Panc1 (cell line): ENCODE results near the gene LMTK2. TPM values are rescaled to one million over a fixed set of nuclear protein-coding genes. Genes with fewer than 3 reads are reported as not detected.

Experiments used
- ATAC-seq: fragments of 200-7000 bp; cut with Tn5 transposase; 2 replicates; pipeline ENCODE4 v1.9.1; 2020; ENCODE audit warnings: mild to moderate bottlenecking, moderate library complexity
- BruUV-seq: library from RNA; stranded (reverse); fragments of 400-500 nt; replicated peaks from 2 replicates; lab custom pipeline; 2021; lab: Mats Ljungman, UMichigan
- CTCF ChIA-PET: fragments of 300-600 bp; sonication (Branson Sonifier 250); formaldehyde crosslinking; loops from one replicate; lab custom pipeline; 2022; ENCODE audit warnings: antibody characterized with exemption; lab: Charles Lee
- POLR2A ChIA-PET: fragments of 300-600 bp; sonication (Branson Sonifier 250); formaldehyde crosslinking; loops from one replicate; lab custom pipeline; 2022; ENCODE audit warnings: antibody characterized with exemption; lab: Charles Lee
- DNase-seq: peaks from one replicate; pipeline ENCODE4 v3.0.0-alpha.2; 2010; ENCODE audit warnings: low read depth, low spot score
- H3K27ac ChIP-seq: 2 replicates; pipeline ENCODE4 v1.5.1; 2011; ENCODE audit warnings: mild to moderate bottlenecking, low read length, inconsistent platforms
- H3K27me3 ChIP-seq: fragments of 200-500 bp; sonication (Bioruptor generic); 2 replicates; pipeline ENCODE4 v1.6.0; 2014; ENCODE audit warnings: low read length, inconsistent platforms; ENCODE audit not compliant: control insufficient read depth, insufficient read depth
- H3K36me3 ChIP-seq: fragments of 200-500 bp; sonication (Bioruptor generic); 2 replicates; pipeline ENCODE4 v1.5.1; 2014; ENCODE audit warnings: inconsistent platforms, mild to moderate bottlenecking, low read length, moderate library complexity; ENCODE audit not compliant: control insufficient read depth, insufficient read depth
- H3K4me1 ChIP-seq: 2 replicates; pipeline ENCODE4 v1.5.1; 2011; ENCODE audit warnings: inconsistent platforms, mild to moderate bottlenecking, low read length, moderate library complexity; ENCODE audit not compliant: control insufficient read depth, insufficient read depth
- H3K4me3 ChIP-seq, 2 experiments: 2 replicates each; pipeline ENCODE4 v1.5.1; 2011 to 2012; ENCODE audit warnings: low read depth in 2 of 2, low read length in 2 of 2, mild to moderate bottlenecking in 2 of 2, inconsistent platforms in 1 of 2, moderate library complexity in 1 of 2
- H3K9me3 ChIP-seq: fragments of 200-500 bp; sonication (Bioruptor generic); 2 replicates; pipeline ENCODE4 v1.5.1; 2014; ENCODE audit warnings: low read depth, mild to moderate bottlenecking, inconsistent platforms, low read length, moderate library complexity; ENCODE audit not compliant: control insufficient read depth, insufficient read depth
- POLR2AphosphoS5 ChIP-seq: IDR thresholded peaks from 2 replicates; pipeline ENCODE4 v1.6.1; 2012; ENCODE audit warnings: mild to moderate bottlenecking, low read depth, low read length, moderate library complexity
- SIN3A ChIP-seq: IDR thresholded peaks from 2 replicates; pipeline ENCODE4 v1.6.1; 2012; ENCODE audit warnings: low read depth, mild to moderate bottlenecking, low read length, moderate library complexity, borderline replicate concordance; ENCODE audit not compliant: insufficient read depth
- TCF7L2 ChIP-seq: IDR thresholded peaks from 2 replicates; pipeline ENCODE4 v1.6.1; 2011; ENCODE audit warnings: mild to moderate bottlenecking, low read depth, low read length, inconsistent platforms
- in situ Hi-C: cut with HindIII; loops from 2 replicates; pipeline ENCODE4 v1.10.0; 2016; ENCODE audit warnings: low sequenced_read_pairs, low pct_unique_long_range_greater_than_20kb
- intact Hi-C: fragments of 100-400 bp; cut with micrococcal nuclease; formaldehyde crosslinking; loops from one replicate; pipeline ENCODE4 v1.10.0; 2022; ENCODE audit not compliant: unreplicated experiment
- total RNA-seq: library from RNA; stranded (reverse); gene quantifications from one replicate; pipeline ENCODE4 v1.2.1, GENCODE V29; 2021; ENCODE audit not compliant: unreplicated experiment
- TF ChIP-seq, protein P1 (sequence below), 2 experiments: IDR thresholded peaks; 2 replicates each; pipeline ENCODE4 v1.6.1; 2011 to 2012; ENCODE audit warnings: low read depth in 2 of 2, control low read depth in 1 of 2, low read length in 1 of 2, mild to moderate bottlenecking in 1 of 2, moderate library complexity in 1 of 2; ENCODE audit not compliant: insufficient read depth in 1 of 2
- TF ChIP-seq, protein P2 (sequence below): fragments of 450-650 bp; IDR thresholded peaks from 2 replicates; pipeline ENCODE4 v1.5.1; 2017; ENCODE audit warnings: mild to moderate bottlenecking

The LMTK2 gene
- total RNA-seq, 1 experiment from 2014 or later, result 25.4 TPM

DNA sequence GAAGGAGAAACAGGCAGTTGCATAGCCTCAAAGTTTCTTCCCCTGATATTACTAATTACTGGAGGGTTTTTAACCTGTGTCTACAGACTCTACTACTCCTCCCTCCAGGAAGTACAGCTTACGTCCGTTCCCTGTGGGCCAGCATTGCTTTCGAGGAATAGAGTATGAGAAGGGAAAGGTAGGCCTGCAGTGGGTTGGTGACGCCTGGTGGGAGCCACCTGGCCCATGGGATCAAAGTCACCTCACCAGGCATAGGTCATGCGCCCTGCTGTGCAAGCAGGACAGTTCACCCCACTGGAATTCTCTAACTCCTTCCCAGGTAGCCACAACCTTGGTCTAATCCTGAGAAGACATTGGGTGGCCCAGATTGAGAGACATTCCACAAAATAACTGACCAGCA is 29.8 kb downstream of the LMTK2 start:
- Histone ChIP-seq H3K4me1 (peaks cover 38% of the 10 kb centered on the region), H3K27ac (no peak overlapping the region), H3K27me3 (no peaks in the 10 kb centered on the region), H3K36me3 (no peaks in the 10 kb centered on the region), H3K4me3 (no peak overlapping the region), H3K9me3 (no peaks in the 10 kb centered on the region)
- no peak for ATAC-seq
- TF ChIP-seq, protein P1, sequence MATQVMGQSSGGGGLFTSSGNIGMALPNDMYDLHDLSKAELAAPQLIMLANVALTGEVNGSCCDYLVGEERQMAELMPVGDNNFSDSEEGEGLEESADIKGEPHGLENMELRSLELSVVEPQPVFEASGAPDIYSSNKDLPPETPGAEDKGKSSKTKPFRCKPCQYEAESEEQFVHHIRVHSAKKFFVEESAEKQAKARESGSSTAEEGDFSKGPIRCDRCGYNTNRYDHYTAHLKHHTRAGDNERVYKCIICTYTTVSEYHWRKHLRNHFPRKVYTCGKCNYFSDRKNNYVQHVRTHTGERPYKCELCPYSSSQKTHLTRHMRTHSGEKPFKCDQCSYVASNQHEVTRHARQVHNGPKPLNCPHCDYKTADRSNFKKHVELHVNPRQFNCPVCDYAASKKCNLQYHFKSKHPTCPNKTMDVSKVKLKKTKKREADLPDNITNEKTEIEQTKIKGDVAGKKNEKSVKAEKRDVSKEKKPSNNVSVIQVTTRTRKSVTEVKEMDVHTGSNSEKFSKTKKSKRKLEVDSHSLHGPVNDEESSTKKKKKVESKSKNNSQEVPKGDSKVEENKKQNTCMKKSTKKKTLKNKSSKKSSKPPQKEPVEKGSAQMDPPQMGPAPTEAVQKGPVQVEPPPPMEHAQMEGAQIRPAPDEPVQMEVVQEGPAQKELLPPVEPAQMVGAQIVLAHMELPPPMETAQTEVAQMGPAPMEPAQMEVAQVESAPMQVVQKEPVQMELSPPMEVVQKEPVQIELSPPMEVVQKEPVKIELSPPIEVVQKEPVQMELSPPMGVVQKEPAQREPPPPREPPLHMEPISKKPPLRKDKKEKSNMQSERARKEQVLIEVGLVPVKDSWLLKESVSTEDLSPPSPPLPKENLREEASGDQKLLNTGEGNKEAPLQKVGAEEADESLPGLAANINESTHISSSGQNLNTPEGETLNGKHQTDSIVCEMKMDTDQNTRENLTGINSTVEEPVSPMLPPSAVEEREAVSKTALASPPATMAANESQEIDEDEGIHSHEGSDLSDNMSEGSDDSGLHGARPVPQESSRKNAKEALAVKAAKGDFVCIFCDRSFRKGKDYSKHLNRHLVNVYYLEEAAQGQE (IDR thresholded peaks at IDR 0.05; ENCODE audit: insufficient read depth in 1 of 2, low read depth in 2 of 2, low read length in 1 of 2), result no peak
- TF ChIP-seq POLR2AphosphoS5 (no peak), TCF7L2 (no peak), SIN3A (no peak)
- TF ChIP-seq, protein P2, sequence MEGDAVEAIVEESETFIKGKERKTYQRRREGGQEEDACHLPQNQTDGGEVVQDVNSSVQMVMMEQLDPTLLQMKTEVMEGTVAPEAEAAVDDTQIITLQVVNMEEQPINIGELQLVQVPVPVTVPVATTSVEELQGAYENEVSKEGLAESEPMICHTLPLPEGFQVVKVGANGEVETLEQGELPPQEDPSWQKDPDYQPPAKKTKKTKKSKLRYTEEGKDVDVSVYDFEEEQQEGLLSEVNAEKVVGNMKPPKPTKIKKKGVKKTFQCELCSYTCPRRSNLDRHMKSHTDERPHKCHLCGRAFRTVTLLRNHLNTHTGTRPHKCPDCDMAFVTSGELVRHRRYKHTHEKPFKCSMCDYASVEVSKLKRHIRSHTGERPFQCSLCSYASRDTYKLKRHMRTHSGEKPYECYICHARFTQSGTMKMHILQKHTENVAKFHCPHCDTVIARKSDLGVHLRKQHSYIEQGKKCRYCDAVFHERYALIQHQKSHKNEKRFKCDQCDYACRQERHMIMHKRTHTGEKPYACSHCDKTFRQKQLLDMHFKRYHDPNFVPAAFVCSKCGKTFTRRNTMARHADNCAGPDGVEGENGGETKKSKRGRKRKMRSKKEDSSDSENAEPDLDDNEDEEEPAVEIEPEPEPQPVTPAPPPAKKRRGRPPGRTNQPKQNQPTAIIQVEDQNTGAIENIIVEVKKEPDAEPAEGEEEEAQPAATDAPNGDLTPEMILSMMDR, result no peak
- POLR2A ChIA-PET, result no interaction called here
- in situ Hi-C loops, result no loop called here
- intact Hi-C loops, result no loop called here
- BruUV-seq, result no TSS peak
- DNase-seq, result no peak
- CTCF ChIA-PET, result no interaction called here

DNA sequence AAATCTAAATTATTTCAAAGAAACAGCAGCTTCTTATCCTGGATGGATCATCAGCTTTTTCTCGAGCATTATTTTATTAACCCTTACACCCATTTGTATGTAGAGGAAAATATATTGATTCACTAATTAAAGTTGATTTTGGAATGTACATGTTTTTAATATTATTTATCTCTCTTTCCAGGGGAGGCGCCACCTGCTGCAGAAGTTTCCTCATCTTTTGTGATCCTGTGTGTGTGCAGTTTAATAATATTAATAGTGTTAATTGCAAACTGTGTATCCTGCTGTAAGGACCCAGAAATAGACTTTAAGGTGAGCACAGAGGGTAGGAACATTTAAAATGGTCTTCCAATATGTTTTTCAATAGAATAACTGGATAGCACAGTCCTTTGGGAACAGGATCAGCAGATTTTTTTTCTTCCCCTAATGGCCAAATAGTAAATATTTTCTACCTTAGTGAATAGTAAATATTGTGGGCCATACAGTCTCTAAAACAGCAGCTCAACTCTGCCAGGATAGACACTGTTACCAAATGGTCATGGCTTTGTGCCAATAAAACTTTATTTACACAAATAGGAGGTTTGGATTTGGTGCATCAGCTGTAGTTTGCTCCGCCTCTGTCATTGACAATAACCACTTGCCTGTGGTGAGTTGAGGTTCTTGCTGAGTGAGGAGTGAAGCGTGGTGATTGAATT is 30.6 kb downstream of the LMTK2 start:
- H3K27ac ChIP-seq, result no peak overlapping the region
- no peak overlapping the region for H3K4me3 ChIP-seq
- CTCF ChIA-PET, result no interaction called here
- BruUV-seq, result no TSS peak
- no peaks in the 10 kb centered on the region for H3K9me3 ChIP-seq
- no peaks in the 10 kb centered on the region for H3K27me3 ChIP-seq
- TF ChIP-seq, protein P1 (IDR thresholded peaks at IDR 0.05; ENCODE audit: insufficient read depth in 1 of 2, low read depth in 2 of 2, low read length in 1 of 2), result no peak
- TF ChIP-seq, protein P2, result peak; percentile 27; the same call in 1 of the 2 replicates
- intact Hi-C loops (no loop called here), in situ Hi-C loops (no loop called here)
- DNase-seq (no peak), ATAC-seq (no peak)
- H3K4me1 ChIP-seq, result peaks cover 32% of the 10 kb centered on the region
- no peaks in the 10 kb centered on the region for H3K36me3 ChIP-seq
- POLR2A ChIA-PET, result no interaction called here
